Thoracic aorta (tissue), 2 donors: ENCODE measurements around the gene RCE1. TPM values are rescaled to one million over a fixed set of nuclear protein-coding genes. Genes with fewer than 3 reads are reported as not detected.

ENCODE experiments used
- ATAC-seq: fragments of 150-250 bp; one replicate; pipeline ENCODE4 v1.8.0; 2017; ENCODE audit warnings: low read depth; ENCODE audit not compliant: insufficient number of reproducible peaks, low FRiP score
- DNase-seq: peaks from one replicate; pipeline ENCODE4 v3.0.0-alpha.2; 2020; ENCODE audit warnings: low spot score
- H3K27ac ChIP-seq, 2 donors: fragments of 200-600 bp; sonication (generic); 1 replicate in 1 of 2; 2 replicates in 1 of 2; pipeline ENCODE4 v1.5.1; 2016; ENCODE audit warnings: mild to moderate bottlenecking in 2 of 2, moderate library complexity in 2 of 2
- H3K27me3 ChIP-seq: fragments of 200-600 bp; sonication (generic); replicated peaks from 2 replicates; pipeline ENCODE4 v1.6.0; 2016; ENCODE audit warnings: mild to moderate bottlenecking; ENCODE audit not compliant: insufficient read depth
- H3K36me3 ChIP-seq: fragments of 200-600 bp; sonication (generic); one replicate; pipeline ENCODE4 v1.5.1; 2016
- H3K4me1 ChIP-seq, 2 donors: fragments of 200-600 bp; sonication (generic); 1 replicate in 1 of 2; 2 replicates in 1 of 2; pipeline versions ENCODE4 v1.5.1 to v1.6.0; 2016; ENCODE audit warnings: low read depth in 2 of 2, mild to moderate bottlenecking in 1 of 2; ENCODE audit not compliant: control insufficient read depth in 1 of 2
- H3K4me3 ChIP-seq: fragments of 200-600 bp; sonication (generic); 2 replicates; pipeline ENCODE4 v1.5.1; 2016; ENCODE audit warnings: mild to moderate bottlenecking
- H3K9me3 ChIP-seq: fragments of 200-600 bp; sonication (generic); 2 replicates; pipeline ENCODE4 v1.5.1; 2016
- total RNA-seq, 2 donors: library from RNA; depleted of rRNA; stranded (reverse); fragments of >200 nt; gene quantifications; one replicate each; pipeline versions ENCODE4 v1.1.0 to v1.2.3, GENCODE V29; 2016
- TF ChIP-seq, protein P1 (sequence below): fragments of 200-600 bp; sonication (generic); IDR thresholded peaks from one replicate; pipeline ENCODE4 v1.5.1; 2019; ENCODE audit warnings: antibody characterized with exemption

Gene RCE1
- total RNA-seq, 2 donors from 2014 or later = 11.9 to 17.5 TPM

GRCh38 chr11:66854729-66855211 is 11.5 kb downstream of the RCE1 start:
- H3K4me1 ChIP-seq = peaks cover 4 to 9% of the 10 kb centered on the region in 2 donors
- ATAC-seq (no peak), DNase-seq (no peak)

DNA sequence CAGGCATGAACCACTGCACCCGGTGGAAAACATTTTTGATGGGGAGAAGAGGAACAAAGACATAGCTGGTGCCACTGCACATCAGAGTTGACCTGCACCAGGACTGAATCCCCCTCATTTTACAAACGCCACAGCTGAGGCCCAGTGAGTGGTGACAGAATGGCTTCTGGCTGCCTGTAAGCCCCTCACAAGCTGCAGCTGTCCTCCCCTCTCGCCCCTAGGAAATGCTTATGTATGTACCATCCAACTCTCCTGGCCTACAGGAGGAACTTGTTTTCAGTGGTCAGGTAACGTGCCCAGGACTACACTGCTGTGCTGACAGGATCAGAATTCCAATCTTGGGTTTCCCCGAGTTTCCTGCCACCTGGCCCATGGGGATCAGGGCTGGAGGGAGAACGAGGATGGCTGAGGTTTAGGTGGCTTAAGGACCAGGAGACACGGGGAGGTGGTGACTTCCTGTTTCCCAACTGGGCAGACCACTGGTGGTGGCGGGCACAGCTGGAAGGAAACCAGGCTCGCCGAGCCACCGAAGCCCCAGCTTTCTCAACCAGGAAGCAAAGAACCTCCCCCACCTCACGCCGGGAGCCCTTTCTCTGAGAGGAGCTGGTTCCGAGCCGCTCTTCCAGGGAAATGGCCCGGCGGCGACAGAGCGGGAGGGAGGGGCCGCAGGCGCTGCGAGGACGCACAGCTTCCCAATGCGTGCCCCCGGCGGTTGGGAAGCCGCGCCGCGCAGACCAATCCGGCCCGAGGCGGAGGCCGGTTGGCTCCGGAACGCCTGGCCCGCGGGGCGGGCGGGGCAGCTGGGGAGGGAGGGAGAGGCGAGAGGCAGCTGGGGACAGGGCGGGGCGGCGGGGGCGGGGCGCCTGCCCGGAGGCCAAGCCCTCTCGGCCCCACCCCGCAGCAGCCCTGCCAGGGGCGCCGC is 12.6 kb downstream of the RCE1 start:
- no peaks in the 10 kb centered on the region for H3K36me3 ChIP-seq
- TF ChIP-seq, protein P1, sequence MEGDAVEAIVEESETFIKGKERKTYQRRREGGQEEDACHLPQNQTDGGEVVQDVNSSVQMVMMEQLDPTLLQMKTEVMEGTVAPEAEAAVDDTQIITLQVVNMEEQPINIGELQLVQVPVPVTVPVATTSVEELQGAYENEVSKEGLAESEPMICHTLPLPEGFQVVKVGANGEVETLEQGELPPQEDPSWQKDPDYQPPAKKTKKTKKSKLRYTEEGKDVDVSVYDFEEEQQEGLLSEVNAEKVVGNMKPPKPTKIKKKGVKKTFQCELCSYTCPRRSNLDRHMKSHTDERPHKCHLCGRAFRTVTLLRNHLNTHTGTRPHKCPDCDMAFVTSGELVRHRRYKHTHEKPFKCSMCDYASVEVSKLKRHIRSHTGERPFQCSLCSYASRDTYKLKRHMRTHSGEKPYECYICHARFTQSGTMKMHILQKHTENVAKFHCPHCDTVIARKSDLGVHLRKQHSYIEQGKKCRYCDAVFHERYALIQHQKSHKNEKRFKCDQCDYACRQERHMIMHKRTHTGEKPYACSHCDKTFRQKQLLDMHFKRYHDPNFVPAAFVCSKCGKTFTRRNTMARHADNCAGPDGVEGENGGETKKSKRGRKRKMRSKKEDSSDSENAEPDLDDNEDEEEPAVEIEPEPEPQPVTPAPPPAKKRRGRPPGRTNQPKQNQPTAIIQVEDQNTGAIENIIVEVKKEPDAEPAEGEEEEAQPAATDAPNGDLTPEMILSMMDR = no peak
- no peaks in the 10 kb centered on the region for H3K27me3 ChIP-seq
- H3K4me1 ChIP-seq = peaks cover 4 to 9% of the 10 kb centered on the region in 2 donors
- ATAC-seq = peak; percentile 70
- peak overlapping the region; percentile 80 for H3K4me3 ChIP-seq
- DNase-seq = peak; percentile 67
- H3K27ac ChIP-seq = peak overlapping the region; percentile 81 to 92
- no peaks in the 10 kb centered on the region for H3K9me3 ChIP-seq

More at GRCh38 chr11:66854729-66855211, 11.5 kb downstream of the RCE1 start:
- H3K36me3 ChIP-seq = no peaks in the 10 kb centered on the region
- TF ChIP-seq, protein P1 = no peak
- H3K27ac ChIP-seq = no peak overlapping the region
- H3K4me3 ChIP-seq = no peak overlapping the region
- no peaks in the 10 kb centered on the region for H3K27me3 ChIP-seq
- no peaks in the 10 kb centered on the region for H3K9me3 ChIP-seq

DNA sequence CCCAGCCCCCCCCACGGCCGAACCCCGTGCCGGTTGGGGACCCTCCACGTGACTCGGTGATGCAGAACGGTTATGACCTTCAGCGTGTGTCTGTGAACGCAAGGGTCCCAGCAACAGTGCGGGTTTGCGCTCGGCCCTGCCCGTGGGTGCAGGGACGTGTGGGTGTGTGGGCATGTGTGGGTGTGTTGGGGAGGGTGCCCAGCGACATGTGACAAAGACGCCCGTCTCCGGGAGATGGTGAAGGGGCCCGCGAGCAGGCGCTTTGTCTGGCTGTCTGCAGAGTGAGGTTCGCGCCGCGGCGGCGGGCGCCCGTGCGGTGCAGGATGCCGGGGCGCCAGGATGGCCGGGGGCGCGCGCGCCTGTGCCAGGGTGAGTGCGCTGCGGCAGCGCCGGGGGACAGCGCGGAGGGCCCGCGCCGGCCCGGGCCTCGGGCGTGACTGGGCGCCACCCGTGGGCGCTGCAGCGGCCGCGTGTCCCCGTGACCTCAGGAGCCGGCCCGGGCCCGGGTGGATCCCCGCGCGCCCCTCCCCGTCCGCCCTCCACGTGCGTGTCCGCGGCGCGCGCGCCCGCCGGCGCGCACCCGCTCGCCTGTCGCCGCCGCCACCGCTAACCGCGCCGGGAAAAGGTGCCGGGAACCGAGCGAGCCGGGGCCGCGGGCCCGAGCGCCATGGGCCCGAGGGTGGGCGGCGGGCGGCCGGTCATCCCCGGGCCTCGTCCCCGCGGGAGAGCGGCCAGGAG is 13.4 kb downstream of the RCE1 start, which contains the start of gene LRFN4:
Gene LRFN4 (plus strand): TSS at position 569 of the 738 bp plus-strand sequence. CDS start 681 bp downstream, outside the sequence.
- peak; percentile 24 for ATAC-seq
- H3K4me1 ChIP-seq = peaks cover 4 to 9% of the 10 kb centered on the region in 2 donors
- DNase-seq = no peak
- no peaks in the 10 kb centered on the region for H3K36me3 ChIP-seq
- H3K9me3 ChIP-seq = no peaks in the 10 kb centered on the region
- H3K4me3 ChIP-seq = peak within 1 kb of the TSS; percentile 80
- TF ChIP-seq, protein P1 = no peak
- H3K27ac ChIP-seq = peak within 1 kb of the TSS; percentile 81 to 92
- H3K27me3 ChIP-seq = no peaks in the 10 kb centered on the region

DNA sequence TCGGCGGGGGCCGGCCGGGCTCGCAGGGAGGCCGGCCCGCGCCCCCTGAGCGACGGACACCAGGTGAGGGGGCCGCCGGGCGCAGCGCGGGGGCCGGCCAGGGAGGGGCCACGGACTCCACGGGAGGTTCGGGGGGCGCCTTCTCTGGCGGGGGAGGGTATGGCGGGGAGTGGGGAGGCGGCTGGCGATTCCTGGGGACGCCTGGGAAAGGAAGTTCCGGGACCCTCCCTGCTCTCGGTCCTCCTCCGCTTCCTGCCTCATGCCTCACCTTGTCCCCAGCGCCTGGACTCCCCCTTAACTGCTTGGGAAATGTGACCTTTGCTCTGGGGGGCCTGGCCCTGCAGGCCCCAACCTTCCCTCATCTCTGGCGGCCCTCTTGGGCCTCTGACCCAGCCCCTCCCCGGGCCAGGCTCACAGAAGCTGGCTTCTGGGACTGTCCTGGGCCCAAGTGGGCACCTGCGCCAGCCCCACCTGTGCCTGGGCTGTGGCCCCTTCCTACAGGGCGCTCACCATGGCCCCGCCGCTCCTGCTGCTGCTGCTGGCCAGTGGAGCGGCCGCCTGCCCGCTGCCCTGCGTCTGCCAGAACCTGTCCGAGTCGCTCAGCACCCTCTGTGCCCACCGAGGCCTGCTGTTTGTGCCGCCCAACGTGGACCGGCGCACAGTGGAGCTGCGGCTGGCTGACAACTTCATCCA is 14.1 kb downstream of the RCE1 start:
- TF ChIP-seq, protein P1 = no peak
- Histone ChIP-seq H3K36me3 (no peaks in the 10 kb centered on the region), H3K27me3 (no peaks in the 10 kb centered on the region), H3K27ac (peak overlapping the region in 1 of 2 donors; percentile 17), H3K9me3 (no peaks in the 10 kb centered on the region), H3K4me1 (peaks cover 4 to 9% of the 10 kb centered on the region in 2 donors), H3K4me3 (peak overlapping the region; percentile 80)
- DNase-seq (no peak), ATAC-seq (no peak)
